CD4-positive, alpha-beta memory T cell (primary cell): ENCODE results near the gene MAP3K14. TPM values are rescaled to one million over a fixed set of nuclear protein-coding genes. Genes with fewer than 3 reads are reported as not detected.

Experiments
- CTCF ChIA-PET: fragments of 350-600 bp; sonication (Branson Sonifier 250); formaldehyde crosslinking; loops from one replicate; lab custom pipeline; 2021; ENCODE audit warnings: inconsistent platforms; ENCODE audit not compliant: partially characterized antibody; lab: Charles Lee
- POLR2A ChIA-PET: fragments of 350-600 bp; sonication (Branson Sonifier 250); formaldehyde crosslinking; loops from one replicate; lab custom pipeline; 2021; ENCODE audit not compliant: partially characterized antibody; lab: Charles Lee
- DNase-seq, 5 donors: peaks; one replicate each; pipeline versions ENCODE4 v3.0.0 to v3.0.0-alpha.2; 2020 to 2022; ENCODE audit warnings: mixed read lengths in 1 of 5
- H3K27ac ChIP-seq: one replicate; pipeline ENCODE4 v1.7.0; 2013; ENCODE audit warnings: low read depth, low read length
- H3K27me3 ChIP-seq: 2 replicates; pipeline ENCODE4 v1.7.0; 2013; ENCODE audit warnings: mild to moderate bottlenecking, low read length, moderate library complexity; ENCODE audit not compliant: insufficient read depth
- H3K36me3 ChIP-seq: 2 replicates; pipeline ENCODE4 v1.7.0; 2013; ENCODE audit warnings: mild to moderate bottlenecking, low read length, moderate library complexity; ENCODE audit not compliant: insufficient read depth
- H3K4me1 ChIP-seq: 2 replicates; pipeline ENCODE4 v1.7.0; 2013; ENCODE audit warnings: mild to moderate bottlenecking, low read length, moderate library complexity; ENCODE audit not compliant: insufficient read depth
- H3K4me3 ChIP-seq, 2 donors: one replicate each; pipeline ENCODE4 v1.7.0; 2013; ENCODE audit warnings: low read length in 2 of 2, mild to moderate bottlenecking in 1 of 2
- H3K9me3 ChIP-seq, 2 donors: one replicate each; pipeline ENCODE4 v1.7.0; 2013; ENCODE audit warnings: low read length in 2 of 2, control low read depth in 1 of 2; ENCODE audit not compliant: control insufficient read depth in 1 of 2
- H3K27ac Mint-ChIP-seq, 7 donors: one replicate each; pipeline ENCODE4 v1.8.0; 2020 to 2021; ENCODE audit warnings: mixed read lengths in 7 of 7, mild to moderate bottlenecking in 6 of 7, inconsistent platforms in 3 of 7, moderate library complexity in 3 of 7
- H3K27me3 Mint-ChIP-seq, 2 donors: one replicate each; pipeline ENCODE4 v1.8.0; 2020 to 2021; ENCODE audit warnings: mixed read lengths in 2 of 2
- H3K36me3 Mint-ChIP-seq, 2 donors: one replicate each; pipeline ENCODE4 v1.8.0; 2020 to 2021; ENCODE audit warnings: mixed read lengths in 2 of 2, inconsistent platforms in 1 of 2, mild to moderate bottlenecking in 1 of 2
- H3K4me1 Mint-ChIP-seq, 4 donors: one replicate each; pipeline ENCODE4 v1.8.0; 2020 to 2021; ENCODE audit warnings: mixed read lengths in 4 of 4, mild to moderate bottlenecking in 1 of 4
- H3K4me3 Mint-ChIP-seq, 8 donors: one replicate each; pipeline ENCODE4 v1.8.0; 2020 to 2021; ENCODE audit warnings: mixed read lengths in 8 of 8, mild to moderate bottlenecking in 7 of 8, moderate library complexity in 6 of 8, inconsistent platforms in 3 of 8
- H3K9me3 Mint-ChIP-seq, 8 donors: one replicate each; pipeline ENCODE4 v1.8.0; 2020 to 2021; ENCODE audit warnings: mixed read lengths in 8 of 8, mild to moderate bottlenecking in 5 of 8, inconsistent platforms in 3 of 8, moderate library complexity in 1 of 8
- intact Hi-C: fragments of 100-400 bp; cut with micrococcal nuclease; formaldehyde crosslinking; loops from one replicate; pipeline ENCODE4 v1.15.1; 2023
- polyA plus RNA-seq, 2 donors: library from polyadenylated mRNA; unstranded; fragments of 300-500 nt; fragmentation: Illumina TruSeq; gene quantifications; one replicate each; pipeline ENCODE4 v1.2.3, GENCODE V29; 2021
- total RNA-seq, 2 experiments: library from RNA; stranded (reverse); gene quantifications; one replicate each; pipeline ENCODE4 v1.2.3, GENCODE V29; 2021

MAP3K14 gene
- total and polyA plus RNA-seq, 4 experiments from 2014 or later = 2.3 to 49.3 (median 31.6) TPM

GRCh38 chr17:45274033-45274432 is 42.8 kb downstream of the MAP3K14 start:
- peaks cover 6% of the 10 kb centered on the region for H3K4me1 ChIP-seq
- H3K4me1 Mint-ChIP-seq = peaks cover 8 to 11% (median 9%) of the 10 kb centered on the region in 4 donors
- no peaks in the 10 kb centered on the region for H3K27me3 Mint-ChIP-seq
- DNase-seq = no peak
- H3K9me3 ChIP-seq = no peaks in the 10 kb centered on the region
- ChIA-PET POLR2A (interaction anchor here (1.0 to 1.5 kb wide), 2 partner anchors 12 to 41 kb away, joined by 3 read pairs; partner anchors contain the start of gene SPATA32), CTCF (interaction anchor here (0.6 to 5.5 kb wide), 4 partner anchors 39 to 407 kb away, joined by 3 to 215 read pairs (median 50); partner anchors contain the start of gene FMNL1)
- intact Hi-C loops = loop anchor here (5.0 kb wide), 1 partner anchor 37 kb away; no protein-coding TSS in a partner anchor
- no peak overlapping the region for H3K4me3 ChIP-seq
- peaks cover 14 to 54% of the 10 kb centered on the region in 2 donors for H3K36me3 Mint-ChIP-seq
- no peak overlapping the region for H3K4me3 Mint-ChIP-seq
- peaks cover 50% of the 10 kb centered on the region for H3K36me3 ChIP-seq
- H3K27ac ChIP-seq = no peak overlapping the region
- H3K27me3 ChIP-seq = no peaks in the 10 kb centered on the region
- no peaks in the 10 kb centered on the region for H3K9me3 Mint-ChIP-seq
- peak overlapping the region in 2 of 7 donors; percentile 15 to 22 for H3K27ac Mint-ChIP-seq

- Mint-ChIP-seq H3K4me3 (no peak overlapping the region), H3K9me3 (no peaks in the 10 kb centered on the region), H3K27me3 (no peaks in the 10 kb centered on the region), H3K4me1 (peaks cover 8 to 11% (median 8%) of the 10 kb centered on the region in 4 donors), H3K36me3 (peaks cover 18 to 54% of the 10 kb centered on the region in 2 donors), H3K27ac (no peak overlapping the region)
- ChIA-PET CTCF (interaction anchor here (0.8 kb wide), 1 partner anchor 38 kb away, joined by 3 read pairs; no protein-coding TSS in a partner anchor), POLR2A (interaction anchor here (1.0 to 1.5 kb wide), 3 partner anchors 11 to 47 kb away, joined by 3 read pairs; partner anchors contain the start of gene SPATA32)
- H3K27ac ChIP-seq = no peak overlapping the region
- H3K27me3 ChIP-seq = no peaks in the 10 kb centered on the region
- no peaks in the 10 kb centered on the region for H3K9me3 ChIP-seq
- no peak for DNase-seq
- no peak overlapping the region for H3K4me3 ChIP-seq
- intact Hi-C loops = loop anchor here (5.0 kb wide), 1 partner anchor 36 kb away; no protein-coding TSS in a partner anchor
- peaks cover 54% of the 10 kb centered on the region for H3K36me3 ChIP-seq
- peaks cover 6% of the 10 kb centered on the region for H3K4me1 ChIP-seq
Observed at GRCh38 chr17:45273551-45273957, 43.3 kb downstream of the MAP3K14 start.

DNA sequence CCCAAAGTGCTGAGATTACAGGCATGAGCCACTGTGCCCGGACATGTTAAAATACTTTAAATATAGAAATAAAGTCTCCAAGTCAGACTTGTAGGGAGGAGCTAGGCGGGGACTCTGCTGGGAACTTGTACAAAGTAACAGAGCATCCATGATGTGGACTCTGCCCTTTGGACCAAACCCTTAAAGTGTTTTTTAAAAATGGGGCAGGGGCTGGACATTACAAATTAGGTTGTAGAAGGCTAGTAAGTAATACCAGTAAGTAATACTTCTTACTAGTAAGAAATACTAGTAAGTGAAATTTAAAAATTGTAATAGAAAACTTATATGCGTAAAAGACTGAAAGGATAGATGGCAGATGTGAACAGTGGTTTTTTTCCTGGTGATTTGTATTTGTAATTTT is 45.2 kb downstream of the MAP3K14 start:
- H3K9me3 ChIP-seq = no peaks in the 10 kb centered on the region
- no peaks in the 10 kb centered on the region for H3K4me1 ChIP-seq
- H3K27me3 Mint-ChIP-seq = no peaks in the 10 kb centered on the region
- H3K27ac Mint-ChIP-seq = peak overlapping the region in 2 of 7 donors; percentile 29 to 37
- H3K36me3 ChIP-seq = peaks cover 72% of the 10 kb centered on the region
- H3K9me3 Mint-ChIP-seq = no peaks in the 10 kb centered on the region
- intact Hi-C loops = loop anchor here (1.0 to 5.0 kb wide), 3 partner anchors 24 to 52 kb away; no protein-coding TSS in a partner anchor
- H3K4me3 Mint-ChIP-seq = no peak overlapping the region
- ChIA-PET POLR2A (interaction anchor here (0.8 to 1.6 kb wide), 5 partner anchors 42 to 52 kb away, joined by 3 to 8 read pairs (median 4); partner anchors contain the start of gene MAP3K14), CTCF (interaction anchor here (0.9 to 4.0 kb wide), 15 partner anchors 9 to 136 kb away, joined by 3 to 22 read pairs (median 5); partner anchors contain the start of gene ACBD4)
- H3K27me3 ChIP-seq = no peaks in the 10 kb centered on the region
- H3K4me1 Mint-ChIP-seq = no peaks in the 10 kb centered on the region
- DNase-seq = no peak
- peaks cover 35 to 61% of the 10 kb centered on the region in 2 donors for H3K36me3 Mint-ChIP-seq
- no peak overlapping the region for H3K4me3 ChIP-seq
- H3K27ac ChIP-seq = no peak overlapping the region

- peak overlapping the region in 4 of 7 donors; percentile 22 to 31 (median 26) for H3K27ac Mint-ChIP-seq
- intact Hi-C loops = loop anchor here (1.0 to 5.0 kb wide), 3 partner anchors 24 to 52 kb away; no protein-coding TSS in a partner anchor
- peaks cover 35 to 64% of the 10 kb centered on the region in 2 donors for H3K36me3 Mint-ChIP-seq
Observed at GRCh38 chr17:45270828-45271418, 45.9 kb downstream of the MAP3K14 start.

GRCh38 chr17:45269912-45270311 is 46.9 kb downstream of the MAP3K14 start:
- peaks cover 35 to 69% of the 10 kb centered on the region in 2 donors for H3K36me3 Mint-ChIP-seq
- H3K4me1 ChIP-seq = no peaks in the 10 kb centered on the region
- H3K4me3 ChIP-seq = no peak overlapping the region
- intact Hi-C loops = loop anchor here (5.0 kb wide), 1 partner anchor 33 kb away; no protein-coding TSS in a partner anchor
- no peaks in the 10 kb centered on the region for H3K4me1 Mint-ChIP-seq
- no peak for DNase-seq
- peak overlapping the region in 2 of 7 donors; percentile 64 to 73 for H3K27ac Mint-ChIP-seq
- no peaks in the 10 kb centered on the region for H3K9me3 Mint-ChIP-seq
- no peak overlapping the region for H3K4me3 Mint-ChIP-seq
- H3K27ac ChIP-seq = no peak overlapping the region
- H3K36me3 ChIP-seq = peaks cover 85% of the 10 kb centered on the region
- ChIA-PET POLR2A (interaction anchor here (1.2 to 8.2 kb wide), 3 partner anchors 23 to 51 kb away, joined by 7 to 57 read pairs (median 7); partner anchors contain the start of gene MAP3K14), CTCF (interaction anchor here (1.5 to 4.0 kb wide), 4 partner anchors 22 to 121 kb away, joined by 4 to 22 read pairs (median 6); no protein-coding TSS in a partner anchor)
- H3K27me3 Mint-ChIP-seq = no peaks in the 10 kb centered on the region
- H3K9me3 ChIP-seq = no peaks in the 10 kb centered on the region
- no peaks in the 10 kb centered on the region for H3K27me3 ChIP-seq

More at GRCh38 chr17:45270828-45271418, 45.9 kb downstream of the MAP3K14 start:
- Mint-ChIP-seq H3K4me3 (no peak overlapping the region), H3K9me3 (no peaks in the 10 kb centered on the region), H3K4me1 (no peaks in the 10 kb centered on the region), H3K27me3 (no peaks in the 10 kb centered on the region)
- Histone ChIP-seq H3K4me1 (no peaks in the 10 kb centered on the region), H3K27ac (no peak overlapping the region), H3K4me3 (no peak overlapping the region), H3K27me3 (no peaks in the 10 kb centered on the region), H3K9me3 (no peaks in the 10 kb centered on the region), H3K36me3 (peaks cover 79% of the 10 kb centered on the region)
- POLR2A ChIA-PET = interaction anchor here (0.9 to 1.6 kb wide), 6 partner anchors 23 to 122 kb away, joined by 3 to 8 read pairs (median 4); partner anchors contain the start of gene MAP3K14
- DNase-seq = peak; percentile 38 to 60 (median 41)
- CTCF ChIA-PET = interaction anchor here (0.8 to 4.0 kb wide), 16 partner anchors 8 to 135 kb away, joined by 3 to 22 read pairs (median 4); partner anchors contain the start of gene ACBD4

DNA sequence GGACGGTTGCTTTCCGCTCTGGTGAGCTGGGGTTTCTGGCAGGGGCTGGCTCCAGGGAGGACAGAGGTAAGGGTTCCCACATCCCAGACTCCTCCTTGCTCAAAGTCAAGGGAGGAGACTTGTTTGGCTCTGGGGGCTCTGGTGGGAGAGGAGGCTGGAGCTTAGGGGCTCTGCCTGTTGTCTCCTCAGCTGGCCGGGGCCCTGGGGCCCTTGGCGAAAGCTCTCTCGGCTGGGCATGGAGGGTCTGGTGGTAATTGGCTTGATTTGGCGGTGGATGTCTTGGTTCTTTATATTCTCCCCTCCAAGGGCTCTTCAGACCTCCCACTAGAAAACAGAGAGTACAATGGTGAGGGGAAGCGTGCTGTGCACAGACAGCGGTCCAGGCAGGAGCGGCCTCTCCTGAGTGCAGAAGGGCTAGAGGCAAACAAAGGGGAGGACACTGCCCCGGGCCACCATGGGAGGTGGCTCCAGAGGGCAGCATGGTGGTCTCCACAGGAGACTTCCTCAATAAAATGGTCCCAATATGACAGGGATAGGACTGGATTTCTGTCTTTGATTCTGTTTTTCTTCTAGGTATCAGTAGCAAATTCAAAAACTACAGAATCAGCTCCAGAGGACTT is 49.3 kb downstream of the MAP3K14 start:
- POLR2A ChIA-PET = interaction anchor here (0.7 to 8.2 kb wide), 6 partner anchors 11 to 118 kb away, joined by 3 to 57 read pairs (median 4); no protein-coding TSS in a partner anchor
- CTCF ChIA-PET = interaction anchor here (0.8 to 4.0 kb wide), 7 partner anchors 9 to 49 kb away, joined by 3 to 29 read pairs (median 3); partner anchors contain the start of gene MAP3K14
- H3K9me3 ChIP-seq = no peaks in the 10 kb centered on the region
- Mint-ChIP-seq H3K27ac (peak overlapping the region in 3 of 7 donors; percentile 48 to 57 (median 51)), H3K36me3 (peaks cover 25 to 65% of the 10 kb centered on the region in 2 donors), H3K4me1 (peaks cover 3 to 9% (median 6%) of the 10 kb centered on the region in 4 donors), H3K4me3 (no peak overlapping the region), H3K27me3 (no peaks in the 10 kb centered on the region), H3K9me3 (no peaks in the 10 kb centered on the region)
- peaks cover 9% of the 10 kb centered on the region for H3K4me1 ChIP-seq
- intact Hi-C loops = no loop called here
- no peak overlapping the region for H3K27ac ChIP-seq
- H3K27me3 ChIP-seq = no peaks in the 10 kb centered on the region
- peaks cover 77% of the 10 kb centered on the region for H3K36me3 ChIP-seq
- no peak for DNase-seq
- no peak overlapping the region for H3K4me3 ChIP-seq
